ENCODE results near the gene PRRT1.

PRRT1 gene

GRCh38 chr6:32128751-32129296, 22.9 kb downstream of the PRRT1 start:
- Mint-ChIP-seq H3K27ac (peak overlapping the region; percentile 27 to 99), H3K4me3 (peak overlapping the region; percentile 99 to 100), H3K4me1 (peaks cover 53% of the 10 kb centered on the region), H3K27me3 (no peaks in the 10 kb centered on the region), H3K9me3 (no peaks in the 10 kb centered on the region)
- ATAC-seq (no peak), DNase-seq (no peak)

GRCh38 chr6:32127717-32128592, 23.8 kb downstream of the PRRT1 start, which contains the start of gene ATF6B:
ATF6B (minus strand) TSS chr6:32128246; CDS start chr6:32128207, 39 bp downstream.
- peak within 1 kb of the TSS; percentile 99 for H3K27ac Mint-ChIP-seq
- peak; percentile 94 to 98 for DNase-seq
- peak within 1 kb of the TSS; percentile 99 to 100 for H3K4me3 Mint-ChIP-seq
- peak; percentile 95 for ATAC-seq
- H3K9me3 Mint-ChIP-seq, result no peaks in the 10 kb centered on the region
- H3K27me3 Mint-ChIP-seq, result no peaks in the 10 kb centered on the region
- H3K4me1 Mint-ChIP-seq, result peaks cover 53% of the 10 kb centered on the region

- no peak for ATAC-seq
- Mint-ChIP-seq H3K27ac (peak overlapping the region; percentile 99), H3K27me3 (no peaks in the 10 kb centered on the region), H3K4me3 (peak overlapping the region; percentile 99 to 100), H3K4me1 (peaks cover 53% of the 10 kb centered on the region), H3K9me3 (no peaks in the 10 kb centered on the region)
- no peak for DNase-seq
These were observed 24.4 kb downstream of the PRRT1 start for GRCh38 chr6:32127409-32127716.

GRCh38 chr6:32126880-32127279, 24.9 kb downstream of the PRRT1 start:
- no peaks in the 10 kb centered on the region for H3K9me3 Mint-ChIP-seq
- peak overlapping the region; percentile 85 to 99 for H3K27ac Mint-ChIP-seq
- no peaks in the 10 kb centered on the region for H3K27me3 Mint-ChIP-seq
- no peak for ATAC-seq
- H3K4me1 Mint-ChIP-seq, result peaks cover 53% of the 10 kb centered on the region
- peak overlapping the region; percentile 99 to 100 for H3K4me3 Mint-ChIP-seq
- DNase-seq, result no peak

- Mint-ChIP-seq H3K4me1 (peaks cover 42% of the 10 kb centered on the region), H3K4me3 (no peak overlapping the region), H3K27me3 (no peaks in the 10 kb centered on the region), H3K27ac (peak overlapping the region in 1 of 2 donors; percentile 5), H3K9me3 (no peaks in the 10 kb centered on the region)
- DNase-seq (no peak), ATAC-seq (no peak)
These were observed 28.1 kb downstream of the PRRT1 start for GRCh38 chr6:32123681-32124080.

GRCh38 chr6:32120573-32121059, 31.1 kb downstream of the PRRT1 start:
- ATAC-seq (no peak), DNase-seq (no peak)
- Mint-ChIP-seq H3K27ac (peak overlapping the region in 1 of 2 donors; percentile 79), H3K9me3 (no peaks in the 10 kb centered on the region), H3K4me3 (no peak overlapping the region), H3K27me3 (no peaks in the 10 kb centered on the region), H3K4me1 (peaks cover 16% of the 10 kb centered on the region)

GRCh38 chr6:32118782-32119628, 32.7 kb downstream of the PRRT1 start:
- Mint-ChIP-seq H3K27ac (no peak overlapping the region), H3K9me3 (no peaks in the 10 kb centered on the region), H3K4me1 (peaks cover 9% of the 10 kb centered on the region), H3K27me3 (no peaks in the 10 kb centered on the region), H3K4me3 (no peak overlapping the region)
- ATAC-seq, result peak; percentile 92
- peak; percentile 63 to 74 for DNase-seq

GRCh38 chr6:32117461-32117860, 34.3 kb downstream of the PRRT1 start:
- no peak overlapping the region for H3K4me3 Mint-ChIP-seq
- H3K27me3 Mint-ChIP-seq, result no peaks in the 10 kb centered on the region
- H3K9me3 Mint-ChIP-seq, result no peaks in the 10 kb centered on the region
- H3K27ac Mint-ChIP-seq, result no peak overlapping the region
- no peak for ATAC-seq
- H3K4me1 Mint-ChIP-seq, result peaks cover 8% of the 10 kb centered on the region
- no peak for DNase-seq

GRCh38 chr6:32116674-32117073, 35.1 kb downstream of the PRRT1 start:
- no peak overlapping the region for H3K4me3 Mint-ChIP-seq
- H3K9me3 Mint-ChIP-seq, result no peaks in the 10 kb centered on the region
- no peak overlapping the region for H3K27ac Mint-ChIP-seq
- H3K27me3 Mint-ChIP-seq, result no peaks in the 10 kb centered on the region
- ATAC-seq (no peak), DNase-seq (no peak)
- H3K4me1 Mint-ChIP-seq, result peaks cover 8% of the 10 kb centered on the region

GRCh38 chr6:32115623-32116022, 36.1 kb downstream of the PRRT1 start:
- Mint-ChIP-seq H3K27ac (no peak overlapping the region), H3K27me3 (no peaks in the 10 kb centered on the region), H3K9me3 (no peaks in the 10 kb centered on the region), H3K4me1 (peaks cover 8% of the 10 kb centered on the region), H3K4me3 (no peak overlapping the region)
- no peak for DNase-seq
- no peak for ATAC-seq

- ATAC-seq, result no peak
- Mint-ChIP-seq H3K27me3 (no peaks in the 10 kb centered on the region), H3K9me3 (no peaks in the 10 kb centered on the region), H3K4me3 (no peak overlapping the region), H3K4me1 (peaks cover 12% of the 10 kb centered on the region), H3K27ac (no peak overlapping the region)
- no peak for DNase-seq
These were observed 36.9 kb downstream of the PRRT1 start for GRCh38 chr6:32114796-32115195.

- H3K9me3 Mint-ChIP-seq, result no peaks in the 10 kb centered on the region
- H3K27me3 Mint-ChIP-seq, result peaks cover 8% of the 10 kb centered on the region
- H3K4me1 Mint-ChIP-seq, result peaks cover 15% of the 10 kb centered on the region
- H3K27ac Mint-ChIP-seq, result no peak overlapping the region
- H3K4me3 Mint-ChIP-seq, result no peak overlapping the region
- no peak for DNase-seq
- ATAC-seq, result no peak
These were observed 38.1 kb downstream of the PRRT1 start for GRCh38 chr6:32113386-32114352.

GRCh38 chr6:32112431-32112980, 39.2 kb downstream of the PRRT1 start:
- Mint-ChIP-seq H3K4me3 (no peak overlapping the region), H3K4me1 (peaks cover 27% of the 10 kb centered on the region), H3K27ac (no peak overlapping the region), H3K27me3 (peaks cover 19% of the 10 kb centered on the region), H3K9me3 (no peaks in the 10 kb centered on the region)
- no peak for ATAC-seq
- DNase-seq, result no peak

GRCh38 chr6:32111424-32112066, 40.2 kb downstream of the PRRT1 start:
- no peak overlapping the region for H3K27ac Mint-ChIP-seq
- DNase-seq (no peak), ATAC-seq (no peak)
- H3K4me3 Mint-ChIP-seq, result no peak overlapping the region
- no peaks in the 10 kb centered on the region for H3K9me3 Mint-ChIP-seq
- H3K27me3 Mint-ChIP-seq, result peaks cover 24% of the 10 kb centered on the region
- peaks cover 28% of the 10 kb centered on the region for H3K4me1 Mint-ChIP-seq
